Suprapubic skin (tissue), 4 donors: Measurements from ENCODE around the gene AGBL1. TPM values are rescaled to one million over a fixed set of nuclear protein-coding genes. Genes with fewer than 3 reads are reported as not detected.

ENCODE experiments used
- DNase-seq, 2 donors: peaks; one replicate each; pipeline ENCODE4 v3.0.0-alpha.2; 2019; ENCODE audit warnings: low spot score in 2 of 2
- H3K27ac ChIP-seq: fragments of 200-600 bp; sonication (generic); one replicate; pipeline ENCODE4 v1.5.1; 2019
- H3K27me3 ChIP-seq: fragments of 200-600 bp; sonication (generic); one replicate; pipeline ENCODE4 v1.5.1; 2019
- H3K36me3 ChIP-seq: fragments of 200-600 bp; sonication (generic); one replicate; pipeline ENCODE4 v1.5.1; 2019
- H3K4me1 ChIP-seq: fragments of 200-600 bp; sonication (generic); one replicate; pipeline ENCODE4 v1.5.1; 2019
- H3K4me3 ChIP-seq: fragments of 200-600 bp; sonication (generic); one replicate; pipeline ENCODE4 v1.5.1; 2019; ENCODE audit warnings: mild to moderate bottlenecking
- H3K9me3 ChIP-seq: fragments of 200-600 bp; sonication (generic); one replicate; pipeline ENCODE4 v1.5.1; 2019
- EP300 ChIP-seq: sonication (generic); formaldehyde crosslinking; IDR thresholded peaks from one replicate; pipeline ENCODE4 v1.6.1; 2017; ENCODE audit warnings: antibody characterized with exemption
- POLR2A ChIP-seq, 2 donors: fragments of 450-650 bp; IDR thresholded peaks; one replicate each; pipeline ENCODE4 v1.6.1; 2017; ENCODE audit warnings: antibody characterized with exemption in 2 of 2, mild to moderate bottlenecking in 2 of 2, moderate library complexity in 2 of 2
- POLR2AphosphoS5 ChIP-seq, 3 donors: sonication (generic); formaldehyde crosslinking; IDR thresholded peaks; one replicate each; pipeline ENCODE4 v1.6.1; 2017; ENCODE audit warnings: antibody characterized with exemption in 3 of 3
- WGBS: methylation state at CpG from one replicate; pipeline ENCODE4 v1.1.5; 2018; 5-methylcytosine and 5-hydroxymethylcytosine counted together
- total RNA-seq, 4 donors: library from RNA; depleted of rRNA; stranded (reverse); fragments of >200 nt; gene quantifications; one replicate each; pipeline ENCODE4 v1.1.0, GENCODE V29; 2016
- TF ChIP-seq, protein P1 (sequence below), 2 donors: fragments of 200-600 bp in 1 of 2; fragments of 450-650 bp in 1 of 2; sonication (generic) in 1 of 2; IDR thresholded peaks; one replicate each; pipeline ENCODE4 v1.5.1; 2016 to 2019; ENCODE audit warnings: antibody characterized with exemption in 2 of 2, mild to moderate bottlenecking in 1 of 2, moderate library complexity in 1 of 2

AGBL1 gene
- total RNA-seq, 4 donors from 2014 or later = 0.23 to 0.56 TPM; not detected in 2

DNA sequence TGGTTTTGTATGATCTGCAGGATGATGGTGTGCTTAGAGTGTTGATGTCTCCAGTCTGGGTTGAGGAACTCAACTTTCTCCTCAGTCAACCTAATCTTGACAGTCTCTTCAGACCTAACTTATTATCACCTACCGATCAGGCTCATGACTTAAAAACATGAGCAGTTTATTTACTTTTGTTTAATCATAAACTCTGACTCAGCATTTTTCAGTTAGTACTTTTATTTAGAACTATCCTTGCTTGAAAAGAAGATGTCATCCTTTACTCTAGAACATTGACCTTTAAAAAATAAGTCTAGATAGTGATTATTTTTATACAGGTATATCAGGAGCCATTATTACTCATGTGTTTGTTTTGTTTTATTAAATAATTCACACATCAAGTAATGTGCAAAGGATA, 414.8 kb downstream of the AGBL1 start:
- H3K27me3 ChIP-seq = no peaks in the 10 kb centered on the region
- H3K27ac ChIP-seq = no peak overlapping the region
- DNase-seq = no peak
- no peaks in the 10 kb centered on the region for H3K9me3 ChIP-seq
- TF ChIP-seq POLR2A (IDR thresholded peaks at IDR 0.05) = no peak
- no peaks in the 10 kb centered on the region for H3K4me1 ChIP-seq
- H3K4me3 ChIP-seq = no peak overlapping the region
- no peaks in the 10 kb centered on the region for H3K36me3 ChIP-seq
- 90% methylated on average over 1 of the region's 1 CpG for WGBS

DNA sequence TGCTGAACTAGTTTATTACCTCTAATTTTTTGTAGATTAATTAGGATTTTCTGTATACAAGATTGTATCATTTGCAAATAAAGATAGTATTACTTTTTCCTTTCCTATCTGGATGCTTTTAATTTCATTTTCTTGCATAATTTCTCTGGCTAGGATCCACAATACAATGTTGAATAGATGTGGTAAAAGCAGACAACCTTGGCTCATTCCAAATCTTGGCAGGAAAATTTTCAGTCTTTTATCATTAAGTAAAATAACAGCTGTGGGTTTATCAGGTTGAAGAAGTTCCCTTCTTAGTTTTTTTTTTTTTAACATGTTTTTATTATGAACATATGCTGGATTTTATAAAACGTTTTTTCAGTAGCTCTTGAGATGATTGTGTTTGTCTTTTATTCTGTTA, 422.6 kb downstream of the AGBL1 start:
- Histone ChIP-seq H3K9me3 (no peaks in the 10 kb centered on the region), H3K36me3 (no peaks in the 10 kb centered on the region), H3K4me1 (no peaks in the 10 kb centered on the region), H3K27ac (no peak overlapping the region), H3K4me3 (no peak overlapping the region), H3K27me3 (no peaks in the 10 kb centered on the region)
- 21% methylated on average over 1 of the region's 1 CpG for WGBS
- DNase-seq = no peak
- TF ChIP-seq POLR2A (IDR thresholded peaks at IDR 0.05) = no peak
- TF ChIP-seq EP300 = no peak
- TF ChIP-seq POLR2AphosphoS5 (IDR thresholded peaks at IDR 0.05) = no peak
- TF ChIP-seq, protein P1, sequence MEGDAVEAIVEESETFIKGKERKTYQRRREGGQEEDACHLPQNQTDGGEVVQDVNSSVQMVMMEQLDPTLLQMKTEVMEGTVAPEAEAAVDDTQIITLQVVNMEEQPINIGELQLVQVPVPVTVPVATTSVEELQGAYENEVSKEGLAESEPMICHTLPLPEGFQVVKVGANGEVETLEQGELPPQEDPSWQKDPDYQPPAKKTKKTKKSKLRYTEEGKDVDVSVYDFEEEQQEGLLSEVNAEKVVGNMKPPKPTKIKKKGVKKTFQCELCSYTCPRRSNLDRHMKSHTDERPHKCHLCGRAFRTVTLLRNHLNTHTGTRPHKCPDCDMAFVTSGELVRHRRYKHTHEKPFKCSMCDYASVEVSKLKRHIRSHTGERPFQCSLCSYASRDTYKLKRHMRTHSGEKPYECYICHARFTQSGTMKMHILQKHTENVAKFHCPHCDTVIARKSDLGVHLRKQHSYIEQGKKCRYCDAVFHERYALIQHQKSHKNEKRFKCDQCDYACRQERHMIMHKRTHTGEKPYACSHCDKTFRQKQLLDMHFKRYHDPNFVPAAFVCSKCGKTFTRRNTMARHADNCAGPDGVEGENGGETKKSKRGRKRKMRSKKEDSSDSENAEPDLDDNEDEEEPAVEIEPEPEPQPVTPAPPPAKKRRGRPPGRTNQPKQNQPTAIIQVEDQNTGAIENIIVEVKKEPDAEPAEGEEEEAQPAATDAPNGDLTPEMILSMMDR (IDR thresholded peaks at IDR 0.05) = no peak

DNA sequence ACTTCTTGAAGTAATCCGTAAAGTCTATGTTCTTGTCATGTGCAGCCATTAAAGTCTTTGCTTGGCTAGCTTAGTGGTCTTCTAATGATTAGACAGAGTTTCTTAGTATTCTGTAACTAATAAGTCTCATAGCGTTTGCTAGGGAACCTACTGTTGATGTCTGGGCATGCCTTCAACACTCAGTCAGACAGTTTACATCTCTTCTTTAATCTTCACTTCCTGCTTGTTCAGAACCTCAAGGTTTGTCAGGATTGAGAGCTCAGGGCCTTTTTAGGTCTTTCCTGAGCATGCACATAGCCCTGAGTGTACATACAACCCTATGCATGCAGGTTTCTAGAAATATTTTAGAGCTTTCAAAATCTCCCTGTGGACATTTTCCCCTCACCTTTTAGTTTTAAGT, 426.3 kb downstream of the AGBL1 start:
- DNase-seq = no peak
- TF ChIP-seq, protein P1 (IDR thresholded peaks at IDR 0.05) = no peak
- TF ChIP-seq EP300 (no peak), POLR2AphosphoS5 (IDR thresholded peaks at IDR 0.05) (no peak), POLR2A (IDR thresholded peaks at IDR 0.05) (no peak)
- Histone ChIP-seq H3K27ac (no peak overlapping the region), H3K9me3 (no peaks in the 10 kb centered on the region), H3K4me1 (no peaks in the 10 kb centered on the region), H3K4me3 (no peak overlapping the region), H3K36me3 (no peaks in the 10 kb centered on the region), H3K27me3 (no peaks in the 10 kb centered on the region)
- WGBS = 83% methylated on average over 2 of the region's 2 CpGs

DNA sequence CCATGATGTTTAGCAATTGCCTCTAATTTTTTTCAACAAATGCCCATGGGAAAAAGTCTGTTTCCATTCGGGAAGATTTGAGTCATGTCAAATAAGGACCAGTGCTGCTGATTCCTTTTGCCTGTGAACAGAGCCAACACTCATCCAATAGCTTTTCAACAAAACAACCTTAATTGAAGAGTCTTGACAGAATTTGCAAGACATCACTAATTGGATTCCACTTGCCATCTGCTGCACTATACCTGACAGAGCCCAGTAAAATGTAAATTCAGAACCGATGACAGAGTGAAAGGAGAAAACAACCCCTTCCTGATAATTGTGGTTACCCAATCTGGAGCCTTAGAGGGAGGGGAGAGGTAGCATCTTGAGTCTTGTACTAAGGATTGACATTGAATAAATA, 426.7 kb downstream of the AGBL1 start:
- WGBS = 80% methylated on average over 2 of the region's 2 CpGs
- DNase-seq = no peak
- no peaks in the 10 kb centered on the region for H3K4me1 ChIP-seq
- H3K9me3 ChIP-seq = no peaks in the 10 kb centered on the region
- TF ChIP-seq EP300 (no peak), POLR2A (IDR thresholded peaks at IDR 0.05) (no peak), POLR2AphosphoS5 (IDR thresholded peaks at IDR 0.05) (no peak)
- TF ChIP-seq, protein P1 (IDR thresholded peaks at IDR 0.05) = no peak
- H3K27ac ChIP-seq = no peak overlapping the region
- no peak overlapping the region for H3K4me3 ChIP-seq
- H3K27me3 ChIP-seq = no peaks in the 10 kb centered on the region
- H3K36me3 ChIP-seq = no peaks in the 10 kb centered on the region

DNA sequence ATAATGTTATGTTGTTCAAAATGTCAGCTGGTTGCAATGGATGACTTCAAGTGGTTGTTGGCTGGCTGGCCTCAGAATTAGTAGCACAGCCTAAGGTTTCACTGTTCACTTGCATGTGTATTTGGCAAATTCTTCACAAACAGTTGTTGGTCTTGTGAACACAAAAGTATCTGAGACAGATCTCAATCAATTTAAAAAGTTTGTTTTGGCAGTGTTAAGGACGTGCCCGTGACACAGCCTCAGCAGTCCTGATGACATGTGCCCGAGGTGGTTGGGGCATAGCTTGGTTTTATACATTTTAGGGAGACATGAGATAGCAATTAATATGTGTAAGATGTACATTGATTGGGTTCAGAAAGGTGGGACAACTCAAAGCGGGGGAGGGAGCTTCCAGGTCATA, 436.0 kb downstream of the AGBL1 start:
- DNase-seq = no peak
- H3K27me3 ChIP-seq = no peaks in the 10 kb centered on the region
- H3K27ac ChIP-seq = no peak overlapping the region
- TF ChIP-seq, protein P1 (IDR thresholded peaks at IDR 0.05) = no peak
- TF ChIP-seq POLR2A (IDR thresholded peaks at IDR 0.05) (no peak), EP300 (no peak), POLR2AphosphoS5 (IDR thresholded peaks at IDR 0.05) (no peak)
- no peaks in the 10 kb centered on the region for H3K9me3 ChIP-seq
- H3K4me3 ChIP-seq = no peak overlapping the region
- no peaks in the 10 kb centered on the region for H3K36me3 ChIP-seq
- H3K4me1 ChIP-seq = no peaks in the 10 kb centered on the region
- 88% methylated on average over 4 of the region's 4 CpGs for WGBS

DNA sequence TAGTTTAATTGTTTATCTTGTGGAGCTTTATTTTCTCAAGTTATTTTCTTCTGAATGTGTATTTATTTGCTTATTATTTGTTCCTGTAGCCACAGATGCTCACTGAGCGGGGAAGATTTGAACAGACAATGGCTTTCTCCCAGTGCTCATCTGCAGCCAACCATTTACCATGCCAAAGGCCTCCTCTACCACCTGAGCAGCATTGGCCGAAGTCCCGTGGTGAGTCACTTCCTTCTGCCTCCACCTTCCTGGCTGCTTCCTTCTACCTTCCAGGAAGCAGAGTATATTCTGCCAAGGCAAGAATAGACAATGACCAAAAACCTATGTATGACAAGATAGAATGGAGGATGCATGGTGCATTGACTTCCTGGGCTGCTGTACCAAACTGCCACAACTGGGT, 443.1 kb downstream of the AGBL1 start:
- no peaks in the 10 kb centered on the region for H3K4me1 ChIP-seq
- no peak for DNase-seq
- no peak overlapping the region for H3K4me3 ChIP-seq
- H3K27me3 ChIP-seq = no peaks in the 10 kb centered on the region
- H3K27ac ChIP-seq = no peak overlapping the region
- TF ChIP-seq POLR2A (IDR thresholded peaks at IDR 0.05) (no peak), POLR2AphosphoS5 (IDR thresholded peaks at IDR 0.05) (no peak), EP300 (no peak)
- no peaks in the 10 kb centered on the region for H3K36me3 ChIP-seq
- WGBS = 66% methylated on average over 3 of the region's 3 CpGs
- peaks cover 5% of the 10 kb centered on the region for H3K9me3 ChIP-seq
